Liver (tissue), 3 donors: Measurements from ENCODE around the gene TFE3.

Experiments
- JUND ChIP-seq, 2 donors: IDR thresholded peaks; 2 replicates each; pipeline ENCODE4 v1.6.1; 2016; ENCODE audit warnings: antibody characterized with exemption in 2 of 2
- NR2F2 ChIP-seq: IDR thresholded peaks from 2 replicates; pipeline ENCODE4 v1.6.1; 2016; ENCODE audit warnings: antibody characterized with exemption
- RAD21 ChIP-seq, 2 donors: IDR thresholded peaks; 2 replicates each; pipeline ENCODE4 v1.6.1; 2016; ENCODE audit warnings: antibody characterized with exemption in 2 of 2, mild to moderate bottlenecking in 2 of 2
- REST ChIP-seq: IDR thresholded peaks from 2 replicates; pipeline ENCODE4 v1.6.1; 2016; ENCODE audit warnings: antibody characterized with exemption, mild to moderate bottlenecking
- RXRA ChIP-seq, 2 donors: IDR thresholded peaks; 2 replicates each; pipeline ENCODE4 v1.6.1; 2017 to 2018; ENCODE audit warnings: antibody characterized with exemption in 2 of 2, mild to moderate bottlenecking in 1 of 2
- SP1 ChIP-seq: IDR thresholded peaks from 2 replicates; pipeline ENCODE4 v1.6.1; 2018; ENCODE audit warnings: antibody characterized with exemption, mild to moderate bottlenecking
- TAF1 ChIP-seq: conservative IDR thresholded peaks from 2 replicates; pipeline ENCODE4 v1.6.1; 2016; ENCODE audit warnings: antibody characterized with exemption, mild to moderate bottlenecking
- YY1 ChIP-seq: IDR thresholded peaks from 2 replicates; pipeline ENCODE4 v1.6.1; 2016; ENCODE audit warnings: antibody characterized with exemption, mild to moderate bottlenecking
- TF ChIP-seq, protein P1 (sequence below): fragments of 150-350 bp; IDR thresholded peaks from 2 replicates; pipeline ENCODE4 v1.5.1; 2017; ENCODE audit warnings: improper control_type of control experiment, low read depth, low read length; ENCODE audit not compliant: missing input control
- TF ChIP-seq, protein P2 (sequence below): IDR thresholded peaks from 2 replicates; pipeline ENCODE4 v1.6.1; 2016; ENCODE audit warnings: antibody characterized with exemption
- donor health status: healthy.
- donor health status: healthy.

GRCh38 chrX:49041744-49042580, 1.2 kb downstream of the TFE3 start:
- TF ChIP-seq, protein P1, sequence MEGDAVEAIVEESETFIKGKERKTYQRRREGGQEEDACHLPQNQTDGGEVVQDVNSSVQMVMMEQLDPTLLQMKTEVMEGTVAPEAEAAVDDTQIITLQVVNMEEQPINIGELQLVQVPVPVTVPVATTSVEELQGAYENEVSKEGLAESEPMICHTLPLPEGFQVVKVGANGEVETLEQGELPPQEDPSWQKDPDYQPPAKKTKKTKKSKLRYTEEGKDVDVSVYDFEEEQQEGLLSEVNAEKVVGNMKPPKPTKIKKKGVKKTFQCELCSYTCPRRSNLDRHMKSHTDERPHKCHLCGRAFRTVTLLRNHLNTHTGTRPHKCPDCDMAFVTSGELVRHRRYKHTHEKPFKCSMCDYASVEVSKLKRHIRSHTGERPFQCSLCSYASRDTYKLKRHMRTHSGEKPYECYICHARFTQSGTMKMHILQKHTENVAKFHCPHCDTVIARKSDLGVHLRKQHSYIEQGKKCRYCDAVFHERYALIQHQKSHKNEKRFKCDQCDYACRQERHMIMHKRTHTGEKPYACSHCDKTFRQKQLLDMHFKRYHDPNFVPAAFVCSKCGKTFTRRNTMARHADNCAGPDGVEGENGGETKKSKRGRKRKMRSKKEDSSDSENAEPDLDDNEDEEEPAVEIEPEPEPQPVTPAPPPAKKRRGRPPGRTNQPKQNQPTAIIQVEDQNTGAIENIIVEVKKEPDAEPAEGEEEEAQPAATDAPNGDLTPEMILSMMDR, result no peak
- TF ChIP-seq SP1, result no peak
- TF ChIP-seq REST, result no peak
- TF ChIP-seq YY1, result no peak
- TF ChIP-seq, protein P2, sequence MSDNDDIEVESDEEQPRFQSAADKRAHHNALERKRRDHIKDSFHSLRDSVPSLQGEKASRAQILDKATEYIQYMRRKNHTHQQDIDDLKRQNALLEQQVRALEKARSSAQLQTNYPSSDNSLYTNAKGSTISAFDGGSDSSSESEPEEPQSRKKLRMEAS, result no peak
- no peak for TF ChIP-seq JUND (IDR thresholded peaks at IDR 0.05)
- no peak for TF ChIP-seq NR2F2
- TF ChIP-seq RXRA (IDR thresholded peaks at IDR 0.05), result no peak
- TF ChIP-seq TAF1, result no peak
- TF ChIP-seq RAD21 (IDR thresholded peaks at IDR 0.05), result no peak
